Muscle layer of duodenum (tissue), 2 donors: ENCODE measurements around the gene KIAA1210.

Experiments used
- H3K27ac ChIP-seq: one replicate; pipeline ENCODE4 v1.7.0; 2013; ENCODE audit warnings: mild to moderate bottlenecking, low read length
- H3K27me3 ChIP-seq: one replicate; pipeline ENCODE4 v1.7.0; 2013; ENCODE audit warnings: low read depth, mild to moderate bottlenecking, control low read depth, low read length
- H3K36me3 ChIP-seq, 2 donors: one replicate each; pipeline ENCODE4 v1.7.0; 2013; ENCODE audit warnings: low read length in 2 of 2, control low read depth in 1 of 2, mild to moderate bottlenecking in 1 of 2; ENCODE audit not compliant: insufficient read depth in 2 of 2, control insufficient read depth in 1 of 2
- H3K4me1 ChIP-seq, 2 donors: one replicate each; pipeline ENCODE4 v1.7.0; 2013; ENCODE audit warnings: low read length in 2 of 2, mild to moderate bottlenecking in 2 of 2, control low read depth in 1 of 2, moderate library complexity in 1 of 2; ENCODE audit not compliant: insufficient read depth in 2 of 2, control insufficient read depth in 1 of 2
- H3K4me3 ChIP-seq, 2 donors: one replicate each; pipeline ENCODE4 v1.7.0; 2013; ENCODE audit warnings: low read length in 2 of 2, low read depth in 1 of 2, mild to moderate bottlenecking in 1 of 2
- H3K9me3 ChIP-seq, 2 donors: one replicate each; pipeline ENCODE4 v1.7.0; 2013; ENCODE audit warnings: low read length in 2 of 2, control low read depth in 1 of 2, mild to moderate bottlenecking in 1 of 2; ENCODE audit not compliant: control insufficient read depth in 1 of 2
- donor health status: healthy.

The KIAA1210 gene

GRCh38 chrX:119069128-119069527, 58.5 kb downstream of the KIAA1210 start:
- Histone ChIP-seq H3K36me3 (no peaks in the 10 kb centered on the region), H3K4me1 (no peaks in the 10 kb centered on the region), H3K27ac (no peak overlapping the region), H3K9me3 (no peaks in the 10 kb centered on the region), H3K27me3 (no peaks in the 10 kb centered on the region), H3K4me3 (no peak overlapping the region)

- Histone ChIP-seq H3K27me3 (no peaks in the 10 kb centered on the region), H3K4me1 (no peaks in the 10 kb centered on the region), H3K36me3 (no peaks in the 10 kb centered on the region), H3K9me3 (no peaks in the 10 kb centered on the region), H3K27ac (no peak overlapping the region), H3K4me3 (no peak overlapping the region)
These were observed 60.4 kb downstream of the KIAA1210 start for GRCh38 chrX:119067023-119067739.

GRCh38 chrX:119063428-119063827, 64.2 kb downstream of the KIAA1210 start:
- Histone ChIP-seq H3K9me3 (no peaks in the 10 kb centered on the region), H3K4me3 (no peak overlapping the region)

GRCh38 chrX:119062750-119063374, 64.8 kb downstream of the KIAA1210 start:
- H3K9me3 ChIP-seq: no peaks in the 10 kb centered on the region
- H3K27me3 ChIP-seq: no peaks in the 10 kb centered on the region
- no peak overlapping the region for H3K4me3 ChIP-seq
- H3K27ac ChIP-seq: no peak overlapping the region
- no peaks in the 10 kb centered on the region for H3K4me1 ChIP-seq
- H3K36me3 ChIP-seq: no peaks in the 10 kb centered on the region

More at GRCh38 chrX:119063428-119063827, 64.2 kb downstream of the KIAA1210 start:
- H3K27me3 ChIP-seq: no peaks in the 10 kb centered on the region
- H3K27ac ChIP-seq: no peak overlapping the region
- H3K36me3 ChIP-seq: no peaks in the 10 kb centered on the region
- no peaks in the 10 kb centered on the region for H3K4me1 ChIP-seq

DNA sequence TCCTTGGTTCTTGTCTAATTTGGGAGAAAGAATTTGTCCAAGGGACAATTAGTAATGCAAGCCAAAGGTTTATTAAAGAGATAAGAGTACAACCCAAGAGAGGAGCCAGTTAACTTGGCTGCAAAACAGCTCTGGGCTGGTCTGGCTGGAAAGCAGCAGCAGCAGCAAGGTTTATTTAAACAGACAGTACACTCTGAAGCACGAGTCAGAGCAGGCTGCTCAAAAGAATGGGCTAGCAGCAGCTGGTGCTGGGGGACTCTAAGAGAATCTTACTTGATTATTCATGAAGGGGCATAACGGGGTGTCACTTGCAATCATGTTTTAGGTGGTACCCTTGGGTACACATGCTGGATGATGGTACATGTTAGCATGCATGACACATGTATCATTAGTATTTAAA, 71.9 kb downstream of the KIAA1210 start:
- Histone ChIP-seq H3K4me3 (no peak overlapping the region), H3K9me3 (no peaks in the 10 kb centered on the region), H3K27ac (no peak overlapping the region), H3K4me1 (peaks cover 0 to 7% of the 10 kb centered on the region in 2 donors), H3K27me3 (no peaks in the 10 kb centered on the region), H3K36me3 (no peaks in the 10 kb centered on the region)

DNA sequence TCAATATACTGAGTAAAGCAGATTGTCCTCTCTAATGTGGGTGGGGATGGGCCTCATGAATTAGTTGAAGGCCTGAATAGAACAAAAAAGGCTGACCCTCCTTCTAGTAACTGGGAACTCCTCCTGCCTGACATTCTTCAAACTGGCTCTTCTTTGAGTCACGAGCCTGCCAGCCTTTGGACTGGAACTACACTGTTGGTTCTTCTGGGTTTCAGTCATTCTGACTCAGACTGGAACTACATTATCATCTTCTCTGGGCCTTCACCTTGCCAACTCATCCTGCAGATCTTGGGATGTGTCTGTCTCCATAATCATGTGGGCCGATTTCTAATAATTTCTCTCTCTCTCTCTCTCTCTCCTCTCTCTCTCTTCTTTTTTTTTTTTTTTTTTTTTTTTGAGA, 81.7 kb downstream of the KIAA1210 start:
- Histone ChIP-seq H3K36me3 (no peaks in the 10 kb centered on the region), H3K4me1 (no peaks in the 10 kb centered on the region), H3K9me3 (no peaks in the 10 kb centered on the region), H3K27ac (no peak overlapping the region), H3K4me3 (no peak overlapping the region), H3K27me3 (no peaks in the 10 kb centered on the region)

DNA sequence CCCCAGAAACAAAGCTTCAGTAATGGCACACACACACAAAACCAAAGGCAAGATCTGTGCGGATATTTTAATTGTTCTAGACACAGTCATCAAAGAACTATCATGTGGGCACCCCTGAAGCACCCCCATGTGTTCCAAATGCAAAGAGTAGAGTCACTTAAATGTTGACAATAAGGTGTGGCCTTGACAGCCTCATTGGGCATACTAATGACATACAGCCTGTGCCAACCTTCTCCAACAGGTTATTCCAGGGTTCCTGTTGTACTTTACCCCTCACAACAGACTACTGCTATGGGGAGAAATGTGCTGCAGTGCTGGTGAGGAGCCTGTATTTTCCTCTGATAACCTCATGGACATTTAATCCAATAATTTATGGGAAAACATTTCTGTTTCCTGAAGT, 84.6 kb downstream of the KIAA1210 start:
- Histone ChIP-seq H3K36me3 (no peaks in the 10 kb centered on the region), H3K9me3 (no peaks in the 10 kb centered on the region), H3K27ac (no peak overlapping the region), H3K4me3 (no peak overlapping the region), H3K4me1 (no peaks in the 10 kb centered on the region), H3K27me3 (no peaks in the 10 kb centered on the region)

DNA sequence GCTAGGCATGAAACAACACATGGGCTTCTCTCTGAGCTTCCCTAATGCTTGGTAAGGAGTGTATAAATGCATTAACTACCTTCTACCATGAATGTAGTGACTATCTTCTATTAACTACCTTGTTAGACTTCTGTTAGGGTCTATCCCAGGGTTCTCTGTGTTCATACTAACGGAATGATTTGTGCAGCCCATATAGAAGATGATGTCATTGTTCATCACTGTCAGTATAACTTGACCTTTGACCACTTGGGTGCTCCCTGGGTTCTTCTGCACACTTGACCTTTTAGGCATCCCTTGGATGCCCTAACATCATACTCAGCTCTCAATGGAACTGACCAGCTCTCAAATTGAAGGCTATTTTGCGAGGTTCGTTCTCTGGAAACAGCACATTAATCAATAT, 85.6 kb downstream of the KIAA1210 start:
- Histone ChIP-seq H3K4me3 (no peak overlapping the region), H3K36me3 (no peaks in the 10 kb centered on the region), H3K27ac (no peak overlapping the region), H3K4me1 (no peaks in the 10 kb centered on the region), H3K9me3 (no peaks in the 10 kb centered on the region), H3K27me3 (no peaks in the 10 kb centered on the region)

GRCh38 chrX:119041175-119041574, 86.4 kb downstream of the KIAA1210 start:
- no peaks in the 10 kb centered on the region for H3K9me3 ChIP-seq
- no peaks in the 10 kb centered on the region for H3K4me1 ChIP-seq
- no peaks in the 10 kb centered on the region for H3K36me3 ChIP-seq
- no peak overlapping the region for H3K4me3 ChIP-seq
- no peak overlapping the region for H3K27ac ChIP-seq
- no peaks in the 10 kb centered on the region for H3K27me3 ChIP-seq

- no peaks in the 10 kb centered on the region for H3K27me3 ChIP-seq
- H3K4me1 ChIP-seq: no peaks in the 10 kb centered on the region
- no peak overlapping the region for H3K4me3 ChIP-seq
- no peaks in the 10 kb centered on the region for H3K9me3 ChIP-seq
- no peak overlapping the region for H3K27ac ChIP-seq
- no peaks in the 10 kb centered on the region for H3K36me3 ChIP-seq
These were observed 87.2 kb downstream of the KIAA1210 start for GRCh38 chrX:119040432-119040831.

- Histone ChIP-seq H3K4me1 (no peaks in the 10 kb centered on the region), H3K4me3 (no peak overlapping the region), H3K36me3 (no peaks in the 10 kb centered on the region), H3K27ac (no peak overlapping the region), H3K27me3 (no peaks in the 10 kb centered on the region), H3K9me3 (no peaks in the 10 kb centered on the region)
These were observed 91.2 kb downstream of the KIAA1210 start for GRCh38 chrX:119036107-119037029.
